ENCODE measurements around the gene TMEM167A. TPM values are rescaled to one million over a fixed set of nuclear protein-coding genes. Genes with fewer than 3 reads are reported as not detected.

The TMEM167A gene
- total RNA-seq, 1 donor from 2014 or later = 45.0 TPM

- Histone ChIP-seq H3K4me3 (ENCODE audit: low read depth, low read length) (no peak overlapping the region), H3K36me3 (ENCODE audit: control insufficient read depth, insufficient read depth, low read length) (no peaks in the 10 kb centered on the region), H3K27me3 (ENCODE audit: control insufficient read depth, insufficient read depth, low read length) (no peaks in the 10 kb centered on the region)
- DNase-seq (ENCODE audit: low read depth) (no peak), FAIRE-seq (no peak)
- no peak for TF ChIP-seq CTCF (IDR thresholded peaks at IDR 0.05; ENCODE audit: insufficient read depth, low read length, severe bottlenecking)
Measured at GRCh38 chr5:83090169-83090568, 13.0 kb upstream of the TMEM167A start.

GRCh38 chr5:83085106-83085505 lies 7.9 kb upstream of the TMEM167A start:
- FAIRE-seq (no peak), DNase-seq (ENCODE audit: low read depth) (peak; percentile 69)
- TF ChIP-seq CTCF (IDR thresholded peaks at IDR 0.05; ENCODE audit: insufficient read depth, low read length, severe bottlenecking) = no peak
- no peak overlapping the region for H3K4me3 ChIP-seq (ENCODE audit: low read depth, low read length)
- H3K36me3 ChIP-seq (ENCODE audit: control insufficient read depth, insufficient read depth, low read length) = no peaks in the 10 kb centered on the region
- no peaks in the 10 kb centered on the region for H3K27me3 ChIP-seq (ENCODE audit: control insufficient read depth, insufficient read depth, low read length)

GRCh38 chr5:83084336-83084735 lies 7.1 kb upstream of the TMEM167A start:
- TF ChIP-seq CTCF (IDR thresholded peaks at IDR 0.05; ENCODE audit: insufficient read depth, low read length, severe bottlenecking) = no peak
- no peak for FAIRE-seq
- Histone ChIP-seq H3K4me3 (ENCODE audit: low read depth, low read length) (no peak overlapping the region), H3K36me3 (ENCODE audit: control insufficient read depth, insufficient read depth, low read length) (no peaks in the 10 kb centered on the region), H3K27me3 (ENCODE audit: control insufficient read depth, insufficient read depth, low read length) (no peaks in the 10 kb centered on the region)
- no peak for DNase-seq (ENCODE audit: low read depth)

GRCh38 chr5:83082750-83083149 lies 5.6 kb upstream of the TMEM167A start:
- TF ChIP-seq CTCF (IDR thresholded peaks at IDR 0.05; ENCODE audit: insufficient read depth, low read length, severe bottlenecking) = no peak
- Histone ChIP-seq H3K36me3 (ENCODE audit: control insufficient read depth, insufficient read depth, low read length) (no peaks in the 10 kb centered on the region), H3K4me3 (ENCODE audit: low read depth, low read length) (no peak overlapping the region), H3K27me3 (ENCODE audit: control insufficient read depth, insufficient read depth, low read length) (no peaks in the 10 kb centered on the region)
- FAIRE-seq (no peak), DNase-seq (ENCODE audit: low read depth) (no peak)

- Histone ChIP-seq H3K27me3 (ENCODE audit: control insufficient read depth, insufficient read depth, low read length) (no peaks in the 10 kb centered on the region), H3K4me3 (ENCODE audit: low read depth, low read length) (peak overlapping the region; percentile 60), H3K36me3 (ENCODE audit: control insufficient read depth, insufficient read depth, low read length) (no peaks in the 10 kb centered on the region)
- FAIRE-seq (no peak), DNase-seq (ENCODE audit: low read depth) (peak; percentile 22)
- TF ChIP-seq CTCF (IDR thresholded peaks at IDR 0.05; ENCODE audit: insufficient read depth, low read length, severe bottlenecking) = no peak
Measured at GRCh38 chr5:83077662-83078261, 568 bp upstream of the TMEM167A start.

- TF ChIP-seq CTCF (IDR thresholded peaks at IDR 0.05; ENCODE audit: insufficient read depth, low read length, severe bottlenecking) = no peak
- no peak overlapping the region for H3K4me3 ChIP-seq (ENCODE audit: low read depth, low read length)
- DNase-seq (ENCODE audit: low read depth) (no peak), FAIRE-seq (no peak)
- H3K36me3 ChIP-seq (ENCODE audit: control insufficient read depth, insufficient read depth, low read length) = no peaks in the 10 kb centered on the region
- H3K27me3 ChIP-seq (ENCODE audit: control insufficient read depth, insufficient read depth, low read length) = no peaks in the 10 kb centered on the region
Measured at GRCh38 chr5:83072966-83073365, 4.2 kb downstream of the TMEM167A start.

Measured in bronchial epithelial cell (primary cell).